Activated naive CD4-positive, alpha-beta T cell treated with Interleukin-2 at 50 U/mL for 16 hours (primary cell): ENCODE results near the gene PTPRC.

Source experiments
- DNase-seq: peaks from one replicate; pipeline ENCODE4 v3.0.0-alpha.2; 2020

PTPRC gene

GRCh38 chr1:198772626-198773025 is 133.8 kb downstream of the PTPRC start:
- DNase-seq, result no peak

DNA sequence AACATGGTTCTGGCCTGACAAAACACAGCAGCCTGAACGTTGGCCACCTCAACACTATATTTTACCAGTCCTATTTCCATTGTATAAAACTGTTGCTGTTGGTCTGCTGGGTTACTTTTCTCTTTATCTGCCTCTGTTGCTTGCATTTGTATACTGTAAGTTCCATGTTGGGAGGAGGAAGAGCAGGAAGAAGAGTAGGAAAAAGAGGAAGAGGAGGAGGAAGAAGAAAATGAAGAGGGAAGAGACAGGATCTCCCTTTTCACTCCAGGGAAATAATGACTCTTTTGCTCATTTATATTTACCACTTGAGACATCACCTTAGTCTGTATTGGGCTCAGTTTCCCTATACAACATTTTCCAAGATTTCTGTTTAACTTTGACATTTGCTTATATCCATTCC is 134.2 kb downstream of the PTPRC start:
- DNase-seq, result no peak

- no peak for DNase-seq
Measured at GRCh38 chr1:198773523-198773922, 134.7 kb downstream of the PTPRC start.

DNA sequence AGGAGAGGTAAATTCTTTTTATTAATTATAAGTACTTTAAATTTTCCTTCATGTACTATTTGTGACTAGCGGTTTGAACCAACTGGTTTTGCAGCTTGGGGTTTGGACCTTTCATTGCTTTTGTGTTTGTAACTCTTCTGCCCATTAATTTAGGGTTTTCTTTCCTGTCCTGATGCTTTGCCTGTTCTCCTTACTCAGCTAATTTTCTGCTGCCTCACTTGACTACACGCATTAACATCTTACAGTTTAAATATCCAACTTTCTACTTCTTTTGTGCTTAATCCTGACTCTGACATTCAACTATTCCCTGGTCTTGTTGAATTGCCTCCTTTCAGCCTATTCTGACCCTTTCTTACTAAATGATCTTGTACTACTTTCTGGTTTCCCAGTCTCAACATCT is 135.6 kb downstream of the PTPRC start:
- no peak for DNase-seq

- DNase-seq, result no peak
Measured at GRCh38 chr1:198775606-198776005, 136.8 kb downstream of the PTPRC start.

DNA sequence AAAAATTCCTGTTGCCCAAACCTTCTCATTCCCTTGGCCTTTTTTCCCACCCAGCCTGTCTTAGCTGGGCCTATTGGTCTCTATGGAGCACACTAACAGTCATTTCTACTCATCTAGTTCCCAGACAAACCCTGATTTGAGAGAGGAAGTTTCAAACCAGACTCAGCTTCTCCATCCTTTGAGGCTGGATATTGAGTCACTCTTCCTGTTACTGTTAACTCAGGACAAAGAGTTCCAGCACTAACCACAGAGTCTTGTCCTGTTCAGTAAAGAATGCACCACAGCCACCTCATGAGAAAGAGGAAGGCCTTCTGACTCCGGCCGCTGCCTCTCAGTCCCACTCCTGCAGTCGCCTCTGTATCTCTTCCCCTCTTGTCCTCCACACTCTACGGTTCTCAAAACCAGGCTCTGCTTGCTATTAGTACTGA is 137.8 kb downstream of the PTPRC start:
- DNase-seq, result no peak

DNA sequence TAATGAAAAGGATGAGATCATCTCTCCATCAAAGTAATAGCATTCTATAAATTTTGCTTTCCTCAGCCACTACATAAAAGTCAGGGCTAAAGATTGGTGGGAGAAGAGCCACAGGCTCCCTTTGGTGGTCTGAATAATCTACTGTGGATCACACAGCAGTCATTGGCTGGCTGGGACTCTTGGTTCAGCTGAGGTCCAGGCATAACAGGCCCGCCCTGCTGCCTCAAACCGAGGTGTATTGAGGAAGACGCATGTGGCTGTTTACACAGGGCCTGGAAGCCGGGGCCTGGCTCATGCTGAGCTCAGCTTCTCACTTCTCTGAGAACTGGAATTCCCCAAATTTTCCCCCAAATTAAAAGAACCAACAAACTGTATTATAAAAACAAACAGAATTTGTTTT is 139.2 kb downstream of the PTPRC start:
- no peak for DNase-seq

DNA sequence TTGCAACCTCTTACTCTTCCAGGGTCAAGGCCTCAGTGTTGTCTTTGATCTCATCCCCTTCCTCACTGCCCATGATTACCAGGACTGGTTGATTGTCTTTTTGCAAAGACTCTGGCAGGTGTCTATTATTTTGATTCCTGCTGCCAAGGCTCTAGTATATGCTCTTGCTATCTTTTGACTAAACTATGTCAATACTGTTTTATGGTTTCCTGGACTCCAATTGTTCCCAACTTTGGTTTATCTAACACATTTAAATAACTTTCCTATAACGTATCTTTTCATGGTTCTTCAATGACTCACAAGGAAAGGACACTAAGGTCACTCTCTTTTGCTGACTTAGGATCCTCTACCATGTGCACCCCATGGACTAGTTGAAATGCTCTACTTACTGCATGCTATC is 141.5 kb downstream of the PTPRC start:
- no peak for DNase-seq

DNA sequence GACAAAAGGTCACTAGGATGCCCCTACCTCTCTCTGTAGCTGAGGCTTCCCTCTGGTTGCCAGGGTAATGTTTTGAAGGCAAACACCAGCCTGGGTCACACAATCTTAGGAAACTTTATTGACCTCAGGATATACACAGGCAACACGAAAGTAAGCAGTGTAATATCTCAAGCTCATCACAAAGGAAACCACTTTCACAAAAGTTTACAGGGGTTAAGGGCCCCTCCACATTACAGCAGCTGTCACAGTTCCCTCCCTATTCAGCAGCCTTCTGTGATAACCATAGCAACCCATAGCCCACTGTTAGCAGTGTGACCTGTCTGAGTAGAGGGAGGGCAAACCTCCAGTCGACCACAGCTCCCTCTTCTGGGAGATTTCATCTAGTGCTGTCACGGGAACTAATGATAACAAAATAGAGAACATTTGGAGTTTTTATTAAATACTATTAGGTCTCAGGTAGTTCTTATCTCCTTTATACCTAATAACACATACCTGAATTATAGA is 149.8 kb downstream of the PTPRC start:
- no peak for DNase-seq

DNA sequence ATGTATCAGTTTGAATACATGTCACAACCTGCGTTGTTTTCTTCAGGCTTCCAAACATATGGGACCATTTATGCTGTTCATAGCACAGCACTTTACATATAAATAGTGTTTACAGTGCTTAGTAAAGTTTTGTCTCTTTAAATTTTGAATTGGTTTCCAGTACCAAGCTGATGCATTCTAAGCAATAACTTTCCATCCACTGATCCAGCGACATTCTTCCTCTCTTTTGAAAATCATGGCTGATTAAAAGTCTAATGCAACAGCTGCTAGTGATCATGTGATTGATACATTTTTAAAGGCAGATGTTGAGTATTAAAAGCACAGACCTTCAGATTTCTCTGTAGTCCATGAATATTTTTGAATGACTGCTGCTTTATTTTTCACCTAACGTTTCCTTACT is 154.9 kb downstream of the PTPRC start:
- DNase-seq, result no peak

- no peak for DNase-seq
Measured at GRCh38 chr1:198794498-198794897, 155.7 kb downstream of the PTPRC start.

DNA sequence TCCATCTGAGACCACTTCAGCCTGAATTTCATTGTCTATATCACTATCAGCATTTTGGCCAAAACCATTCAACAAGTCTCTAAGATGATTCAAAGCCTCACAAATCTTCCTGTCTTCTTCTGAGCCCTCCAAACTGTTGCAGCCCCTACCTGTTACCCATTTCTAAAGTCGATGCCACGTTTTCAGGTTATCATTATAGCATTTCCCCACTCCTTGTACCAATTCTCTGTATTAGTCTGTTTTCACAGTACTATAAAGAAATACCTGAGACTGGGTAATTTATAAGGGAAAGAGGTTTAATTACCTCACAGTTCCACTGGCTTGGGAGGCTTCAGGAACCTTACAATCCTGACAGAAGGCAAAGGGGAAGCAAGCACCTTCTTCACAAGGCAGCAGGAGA is 158.8 kb downstream of the PTPRC start:
- DNase-seq, result no peak

DNA sequence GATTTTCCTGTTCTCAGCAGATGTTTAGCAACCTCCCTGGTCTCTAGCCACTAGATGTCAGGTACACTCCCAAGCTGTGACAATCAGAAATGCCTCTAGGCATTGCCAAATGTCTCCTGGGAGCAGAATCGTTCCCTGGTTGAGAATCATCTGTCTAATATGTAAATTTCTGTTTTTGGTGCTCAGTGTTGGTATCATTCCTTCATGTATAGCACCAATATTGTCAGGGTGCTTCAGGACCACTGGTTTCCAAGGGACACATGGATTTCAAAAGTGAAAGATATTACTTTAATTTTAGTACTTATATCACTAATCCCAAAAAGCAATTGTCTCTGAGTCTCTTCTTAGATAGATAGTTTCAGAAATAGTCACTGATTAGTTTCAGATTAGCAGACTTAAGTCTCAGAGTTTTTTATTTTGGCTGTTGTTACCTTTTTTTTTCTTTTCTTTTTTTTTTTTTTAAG is 160.1 kb downstream of the PTPRC start:
- no peak for DNase-seq

GRCh38 chr1:198805498-198806151 is 166.8 kb downstream of the PTPRC start:
- no peak for DNase-seq

GRCh38 chr1:198806861-198807260 is 168.0 kb downstream of the PTPRC start:
- DNase-seq, result no peak
